ENCODE results near the gene FBXW8. TPM values are rescaled to one million over a fixed set of nuclear protein-coding genes. Genes with fewer than 3 reads are reported as not detected.

Gene FBXW8
- total RNA-seq, 4 donors from 2014 or later = 4.2 to 5.6 (median 4.7) TPM

DNA sequence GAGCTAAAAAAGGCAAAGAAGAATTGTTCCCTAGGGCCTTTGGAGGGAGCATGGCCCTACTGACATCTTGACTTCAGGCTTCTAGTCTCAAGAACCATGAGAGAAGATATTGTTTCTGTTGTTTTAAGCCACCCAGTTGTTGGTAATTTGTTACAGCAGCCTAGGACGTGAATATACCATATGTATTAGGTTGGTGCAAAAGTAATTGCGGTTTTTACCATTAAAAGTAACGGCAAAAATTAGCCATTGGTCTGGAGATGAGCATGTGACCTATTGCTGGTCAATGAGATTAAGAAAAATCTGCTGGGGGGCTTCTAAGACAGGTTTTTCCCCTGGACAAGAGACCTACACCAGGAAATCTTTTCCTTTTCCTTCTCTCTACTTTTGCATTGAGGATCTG is 19.7 kb upstream of the FBXW8 start:
- no peak for TF ChIP-seq POLR2A (IDR thresholded peaks at IDR 0.05)
- TF ChIP-seq, protein P1, sequence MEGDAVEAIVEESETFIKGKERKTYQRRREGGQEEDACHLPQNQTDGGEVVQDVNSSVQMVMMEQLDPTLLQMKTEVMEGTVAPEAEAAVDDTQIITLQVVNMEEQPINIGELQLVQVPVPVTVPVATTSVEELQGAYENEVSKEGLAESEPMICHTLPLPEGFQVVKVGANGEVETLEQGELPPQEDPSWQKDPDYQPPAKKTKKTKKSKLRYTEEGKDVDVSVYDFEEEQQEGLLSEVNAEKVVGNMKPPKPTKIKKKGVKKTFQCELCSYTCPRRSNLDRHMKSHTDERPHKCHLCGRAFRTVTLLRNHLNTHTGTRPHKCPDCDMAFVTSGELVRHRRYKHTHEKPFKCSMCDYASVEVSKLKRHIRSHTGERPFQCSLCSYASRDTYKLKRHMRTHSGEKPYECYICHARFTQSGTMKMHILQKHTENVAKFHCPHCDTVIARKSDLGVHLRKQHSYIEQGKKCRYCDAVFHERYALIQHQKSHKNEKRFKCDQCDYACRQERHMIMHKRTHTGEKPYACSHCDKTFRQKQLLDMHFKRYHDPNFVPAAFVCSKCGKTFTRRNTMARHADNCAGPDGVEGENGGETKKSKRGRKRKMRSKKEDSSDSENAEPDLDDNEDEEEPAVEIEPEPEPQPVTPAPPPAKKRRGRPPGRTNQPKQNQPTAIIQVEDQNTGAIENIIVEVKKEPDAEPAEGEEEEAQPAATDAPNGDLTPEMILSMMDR (IDR thresholded peaks at IDR 0.05 in 4 of 5, conservative IDR thresholded peaks at IDR 0.05 in 1 of 5) = no peak
- no peaks in the 10 kb centered on the region for H3K4me1 ChIP-seq
- intact Hi-C loops (cut with DNase I; ENCODE audit: low total_unique reads) (no loop called here), in situ Hi-C loops (cut with MboI; ENCODE audit: low sequenced_read_pairs in 4 of 4) (no loop called here)
- ATAC-seq (no peak), DNase-seq (no peak)
- peaks cover 0 to 4% (median 0%) of the 10 kb centered on the region in 3 donors for H3K27me3 ChIP-seq
- H3K4me3 ChIP-seq = no peak overlapping the region
- no peaks in the 10 kb centered on the region for H3K36me3 ChIP-seq
- H3K9me3 ChIP-seq = no peaks in the 10 kb centered on the region
- no peak overlapping the region for H3K27ac ChIP-seq

DNA sequence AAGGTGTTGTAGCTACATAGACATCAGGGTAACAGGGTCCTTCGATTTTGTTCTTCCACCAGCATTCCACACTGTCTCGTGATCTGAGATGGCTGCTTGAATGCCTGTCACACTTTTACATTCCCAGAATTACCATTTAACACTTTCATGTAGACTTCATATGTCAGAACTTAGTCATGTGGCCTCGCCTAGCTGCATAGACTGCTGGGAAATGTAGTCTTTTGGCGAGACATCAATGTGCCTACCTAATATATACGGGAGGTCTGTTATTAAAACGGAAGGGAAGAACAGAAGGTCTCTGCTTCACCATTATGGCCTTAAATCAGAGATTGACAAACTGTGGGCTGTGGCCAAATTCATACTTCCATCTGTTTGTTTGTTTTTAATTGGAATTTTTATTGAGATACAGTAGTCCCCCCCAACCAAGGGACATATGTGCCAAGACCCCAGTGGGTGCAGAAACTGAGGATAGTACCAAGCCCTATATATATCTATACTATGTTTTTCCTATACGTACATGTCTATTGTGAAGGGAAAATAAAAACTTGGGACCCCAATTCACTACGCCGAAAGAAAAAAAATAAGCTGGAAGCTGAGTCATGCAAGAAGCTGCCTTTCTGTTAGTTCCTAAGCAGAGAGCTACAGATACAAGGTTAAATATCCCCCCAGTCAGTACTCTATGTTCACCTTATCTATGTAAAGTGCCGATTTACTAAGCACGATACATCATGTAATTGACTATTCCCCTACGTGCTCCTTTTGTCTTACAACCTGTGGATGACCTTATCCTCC is 18.2 kb upstream of the FBXW8 start:
- Histone ChIP-seq H3K9me3 (no peaks in the 10 kb centered on the region), H3K4me3 (no peak overlapping the region), H3K27ac (no peak overlapping the region), H3K4me1 (no peaks in the 10 kb centered on the region), H3K36me3 (no peaks in the 10 kb centered on the region), H3K27me3 (peaks cover 0 to 4% (median 0%) of the 10 kb centered on the region in 3 donors)
- in situ Hi-C loops (cut with MboI; ENCODE audit: low sequenced_read_pairs in 4 of 4) (no loop called here), intact Hi-C loops (cut with DNase I; ENCODE audit: low total_unique reads) (no loop called here)
- ATAC-seq (no peak), DNase-seq (no peak)
- TF ChIP-seq, protein P1 (IDR thresholded peaks at IDR 0.05 in 4 of 5, conservative IDR thresholded peaks at IDR 0.05 in 1 of 5) = no peak
- TF ChIP-seq POLR2A (IDR thresholded peaks at IDR 0.05) = no peak

DNA sequence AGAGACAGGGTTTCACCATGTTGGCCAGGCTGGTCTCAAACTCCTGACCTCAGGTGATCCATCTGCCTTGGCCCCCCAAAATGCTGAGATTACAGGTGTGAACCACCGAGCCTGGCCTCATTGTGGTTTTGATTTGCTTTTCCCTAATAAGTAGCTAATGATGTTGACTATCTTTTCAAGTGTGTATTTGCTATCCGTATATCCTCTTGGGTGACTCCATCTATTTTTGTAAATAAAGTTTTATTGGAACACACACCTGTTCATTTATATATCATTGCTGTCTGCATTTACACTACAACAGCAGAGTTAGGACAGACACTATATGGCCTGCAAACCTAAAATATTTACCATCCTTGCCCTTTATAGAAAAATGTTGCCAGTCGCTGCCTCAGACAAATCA is 15.8 kb upstream of the FBXW8 start:
- Histone ChIP-seq H3K4me3 (no peak overlapping the region), H3K27me3 (peaks cover 4 to 8% (median 6%) of the 10 kb centered on the region in 3 donors), H3K9me3 (no peaks in the 10 kb centered on the region), H3K36me3 (no peaks in the 10 kb centered on the region), H3K27ac (no peak overlapping the region), H3K4me1 (no peaks in the 10 kb centered on the region)
- ATAC-seq = no peak
- DNase-seq = no peak
- in situ Hi-C loops (cut with MboI; ENCODE audit: low sequenced_read_pairs in 4 of 4) (no loop called here), intact Hi-C loops (cut with DNase I; ENCODE audit: low total_unique reads) (no loop called here)
- no peak for TF ChIP-seq POLR2A (IDR thresholded peaks at IDR 0.05)

DNA sequence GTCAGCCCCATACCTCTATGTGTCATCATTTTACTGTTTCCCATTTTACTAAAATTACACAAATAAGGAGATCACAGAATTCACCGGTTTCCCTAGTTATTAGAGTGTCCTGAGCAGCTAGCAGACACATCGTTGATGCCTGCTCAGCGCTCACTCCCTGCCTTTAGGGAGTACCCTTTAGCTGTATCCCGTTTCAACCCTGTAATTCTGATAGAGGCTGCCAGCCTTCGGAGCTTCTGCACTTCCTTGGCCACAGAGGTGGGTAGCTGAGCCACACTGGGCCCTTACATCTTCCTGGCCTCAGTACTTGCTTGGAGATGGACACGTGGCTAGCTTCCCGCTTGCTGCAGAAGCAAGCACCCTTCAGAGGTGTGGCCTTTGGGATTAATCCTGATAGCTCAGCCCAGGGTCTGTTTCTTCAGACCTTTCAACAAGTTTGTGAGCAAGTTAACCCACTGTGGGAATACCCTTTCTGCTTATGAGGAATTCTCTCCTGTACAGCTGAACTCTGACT is 14.3 kb upstream of the FBXW8 start:
- DNase-seq = no peak
- no peak for ATAC-seq
- intact Hi-C loops (cut with DNase I; ENCODE audit: low total_unique reads) (no loop called here), in situ Hi-C loops (cut with MboI; ENCODE audit: low sequenced_read_pairs in 4 of 4) (no loop called here)
- Histone ChIP-seq H3K27me3 (peaks cover 8 to 10% (median 9%) of the 10 kb centered on the region in 3 donors), H3K36me3 (no peaks in the 10 kb centered on the region), H3K4me3 (no peak overlapping the region), H3K4me1 (no peaks in the 10 kb centered on the region), H3K9me3 (no peaks in the 10 kb centered on the region), H3K27ac (no peak overlapping the region)
- no peak for TF ChIP-seq POLR2A (IDR thresholded peaks at IDR 0.05)
- TF ChIP-seq, protein P1 (IDR thresholded peaks at IDR 0.05 in 4 of 5, conservative IDR thresholded peaks at IDR 0.05 in 1 of 5) = no peak

DNA sequence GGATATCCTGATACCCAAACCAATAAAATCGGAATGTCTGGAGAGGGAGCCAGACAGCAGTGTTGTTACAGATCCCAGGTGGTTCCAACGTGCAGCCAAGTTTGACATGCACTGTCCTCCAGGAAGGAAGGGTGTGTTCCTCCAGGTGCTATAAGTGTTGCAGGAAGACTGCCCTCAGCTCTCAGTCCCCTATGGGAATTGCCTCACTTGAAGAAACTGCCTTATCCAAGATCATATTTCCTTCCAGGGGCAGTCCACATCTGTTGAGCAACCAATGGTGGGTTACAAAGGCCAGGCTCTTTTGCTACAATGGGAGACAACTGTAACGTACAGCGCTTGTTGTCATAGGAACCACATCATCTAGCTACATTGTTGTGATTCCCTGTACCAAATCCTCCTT is 13.3 kb upstream of the FBXW8 start:
- ATAC-seq (no peak), DNase-seq (no peak)
- Histone ChIP-seq H3K4me1 (no peaks in the 10 kb centered on the region), H3K9me3 (no peaks in the 10 kb centered on the region), H3K27ac (no peak overlapping the region), H3K36me3 (no peaks in the 10 kb centered on the region), H3K27me3 (peaks cover 9 to 12% (median 11%) of the 10 kb centered on the region in 3 donors), H3K4me3 (no peak overlapping the region)
- intact Hi-C loops (cut with DNase I; ENCODE audit: low total_unique reads) (no loop called here), in situ Hi-C loops (cut with MboI; ENCODE audit: low sequenced_read_pairs in 4 of 4) (no loop called here)
- TF ChIP-seq, protein P1 (IDR thresholded peaks at IDR 0.05 in 4 of 5, conservative IDR thresholded peaks at IDR 0.05 in 1 of 5) = no peak
- no peak for TF ChIP-seq POLR2A (IDR thresholded peaks at IDR 0.05)
